ENCODE results near the gene COPG2.

DNA sequence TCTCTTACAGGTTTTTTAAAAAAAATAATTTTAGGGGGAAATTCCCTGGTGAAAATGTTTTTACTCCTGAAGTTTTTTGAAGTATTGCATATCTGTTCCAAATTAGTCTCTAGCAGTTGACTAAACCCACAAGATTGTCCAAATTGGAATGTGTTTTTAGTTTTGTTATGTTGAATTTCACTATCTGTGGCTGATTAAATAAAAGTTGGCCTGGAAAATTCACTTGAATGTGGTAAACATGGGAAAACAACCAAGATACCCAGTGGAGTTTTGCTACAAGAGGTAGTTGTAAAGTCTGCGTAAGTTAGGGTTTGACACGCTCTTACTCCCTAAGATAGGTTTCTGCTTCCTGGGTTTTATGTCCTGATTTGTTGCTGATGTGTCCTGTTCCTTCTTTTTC lies 14.5 kb upstream of the COPG2 start:
- no peak for TF ChIP-seq EZH2 (IDR thresholded peaks at IDR 0.05; ENCODE audit: borderline replicate concordance, insufficient read depth, low read depth, low read length, poor library complexity, severe bottlenecking)
- TF ChIP-seq, protein P1, sequence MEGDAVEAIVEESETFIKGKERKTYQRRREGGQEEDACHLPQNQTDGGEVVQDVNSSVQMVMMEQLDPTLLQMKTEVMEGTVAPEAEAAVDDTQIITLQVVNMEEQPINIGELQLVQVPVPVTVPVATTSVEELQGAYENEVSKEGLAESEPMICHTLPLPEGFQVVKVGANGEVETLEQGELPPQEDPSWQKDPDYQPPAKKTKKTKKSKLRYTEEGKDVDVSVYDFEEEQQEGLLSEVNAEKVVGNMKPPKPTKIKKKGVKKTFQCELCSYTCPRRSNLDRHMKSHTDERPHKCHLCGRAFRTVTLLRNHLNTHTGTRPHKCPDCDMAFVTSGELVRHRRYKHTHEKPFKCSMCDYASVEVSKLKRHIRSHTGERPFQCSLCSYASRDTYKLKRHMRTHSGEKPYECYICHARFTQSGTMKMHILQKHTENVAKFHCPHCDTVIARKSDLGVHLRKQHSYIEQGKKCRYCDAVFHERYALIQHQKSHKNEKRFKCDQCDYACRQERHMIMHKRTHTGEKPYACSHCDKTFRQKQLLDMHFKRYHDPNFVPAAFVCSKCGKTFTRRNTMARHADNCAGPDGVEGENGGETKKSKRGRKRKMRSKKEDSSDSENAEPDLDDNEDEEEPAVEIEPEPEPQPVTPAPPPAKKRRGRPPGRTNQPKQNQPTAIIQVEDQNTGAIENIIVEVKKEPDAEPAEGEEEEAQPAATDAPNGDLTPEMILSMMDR (IDR thresholded peaks at IDR 0.05) = no peak

All from B cell (primary cell).